Tibial nerve (tissue), 3 donors: ENCODE results near the gene TBC1D1.

ENCODE experiments used
- POLR2A ChIP-seq, 2 donors: fragments of 450-650 bp; IDR thresholded peaks; one replicate each; pipeline ENCODE4 v1.6.1; 2017; ENCODE audit warnings: antibody characterized with exemption in 2 of 2, mild to moderate bottlenecking in 2 of 2, moderate library complexity in 2 of 2
- TF ChIP-seq, protein P1 (sequence below), 5 experiments: fragments of 200-600 bp in 3 of 5; fragments of 450-650 bp in 2 of 5; sonication (generic) in 3 of 5; IDR thresholded peaks; one replicate each; pipeline ENCODE4 v1.5.1; 2016 to 2019; ENCODE audit warnings: antibody characterized with exemption in 5 of 5, mild to moderate bottlenecking in 3 of 5, moderate library complexity in 2 of 5

GRCh38 chr4:37917388-37917787, 26.5 kb downstream of the TBC1D1 start:
- TF ChIP-seq POLR2A (IDR thresholded peaks at IDR 0.05) = no peak
- TF ChIP-seq, protein P1, sequence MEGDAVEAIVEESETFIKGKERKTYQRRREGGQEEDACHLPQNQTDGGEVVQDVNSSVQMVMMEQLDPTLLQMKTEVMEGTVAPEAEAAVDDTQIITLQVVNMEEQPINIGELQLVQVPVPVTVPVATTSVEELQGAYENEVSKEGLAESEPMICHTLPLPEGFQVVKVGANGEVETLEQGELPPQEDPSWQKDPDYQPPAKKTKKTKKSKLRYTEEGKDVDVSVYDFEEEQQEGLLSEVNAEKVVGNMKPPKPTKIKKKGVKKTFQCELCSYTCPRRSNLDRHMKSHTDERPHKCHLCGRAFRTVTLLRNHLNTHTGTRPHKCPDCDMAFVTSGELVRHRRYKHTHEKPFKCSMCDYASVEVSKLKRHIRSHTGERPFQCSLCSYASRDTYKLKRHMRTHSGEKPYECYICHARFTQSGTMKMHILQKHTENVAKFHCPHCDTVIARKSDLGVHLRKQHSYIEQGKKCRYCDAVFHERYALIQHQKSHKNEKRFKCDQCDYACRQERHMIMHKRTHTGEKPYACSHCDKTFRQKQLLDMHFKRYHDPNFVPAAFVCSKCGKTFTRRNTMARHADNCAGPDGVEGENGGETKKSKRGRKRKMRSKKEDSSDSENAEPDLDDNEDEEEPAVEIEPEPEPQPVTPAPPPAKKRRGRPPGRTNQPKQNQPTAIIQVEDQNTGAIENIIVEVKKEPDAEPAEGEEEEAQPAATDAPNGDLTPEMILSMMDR (IDR thresholded peaks at IDR 0.05) = no peak
